IMR-90 (cell line): Measurements from ENCODE around the gene CLIC5. TPM values are rescaled to one million over a fixed set of nuclear protein-coding genes. Genes with fewer than 3 reads are reported as not detected.
A peak's percentile ranks its signal among the peaks of the same experiment; 100 is the strongest.

Experiments
- ATAC-seq: fragments of 200-7000 bp; cut with Tn5 transposase; 2 replicates; pipeline ENCODE4 v1.9.1; 2020; ENCODE audit warnings: low read depth, mild to moderate bottlenecking, moderate library complexity
- BruUV-seq: library from RNA; stranded (reverse); fragments of 400-500 nt; replicated peaks from 2 replicates; lab custom pipeline; 2021; lab: Mats Ljungman, UMichigan
- CTCF ChIA-PET: fragments of 300-600 bp; formaldehyde crosslinking; extraction: SDS; loops from one replicate; lab custom pipeline; 2021; ENCODE audit warnings: antibody characterized with exemption; lab: Yijun Ruan, JAX
- POLR2A ChIA-PET: fragments of 300-600 bp; sonication (Branson Sonifier 250); formaldehyde crosslinking; loops from one replicate; lab custom pipeline; 2022; ENCODE audit warnings: antibody characterized with exemption; ENCODE audit not compliant: unreplicated experiment; lab: Charles Lee
- DNase-seq: peaks from one replicate; pipeline ENCODE4 v3.0.0; 2013
- H2AFZ ChIP-seq: replicated peaks from 2 replicates; pipeline ENCODE3; 2013; ENCODE audit warnings: low read length, mild to moderate bottlenecking; ENCODE audit not compliant: poor library complexity
- H2AK5ac ChIP-seq: 2 replicates; pipeline ENCODE4 v1.6.1; 2013; ENCODE audit warnings: low read depth, low read length, inconsistent platforms
- H2AK9ac ChIP-seq: replicated peaks from 2 replicates; pipeline ENCODE3; 2013; ENCODE audit warnings: mild to moderate bottlenecking, low read depth, low read length, moderate library complexity; ENCODE audit not compliant: poor library complexity
- H2BK120ac ChIP-seq: 2 replicates; pipeline ENCODE4 v1.6.1; 2013; ENCODE audit warnings: low read depth, low read length, inconsistent platforms
- H2BK15ac ChIP-seq: 3 replicates; pipeline ENCODE4 v1.6.1; 2013; ENCODE audit warnings: low read depth, low read length, inconsistent platforms
- H2BK20ac ChIP-seq: 2 replicates; pipeline ENCODE4 v1.6.1; 2013; ENCODE audit warnings: low read depth, mild to moderate bottlenecking, inconsistent platforms, low read length, moderate library complexity
- H2BK5ac ChIP-seq: 2 replicates; pipeline ENCODE4 v1.6.1; 2013; ENCODE audit warnings: mild to moderate bottlenecking, low read depth, low read length, inconsistent platforms; ENCODE audit not compliant: poor library complexity, severe bottlenecking
- H3K14ac ChIP-seq: replicated peaks from 2 replicates; pipeline ENCODE4 v1.6.1; 2013; ENCODE audit warnings: low read depth, low read length, inconsistent platforms
- H3K18ac ChIP-seq: 2 replicates; pipeline ENCODE4 v1.6.1; 2013; ENCODE audit warnings: low read depth, low read length, control low read depth
- H3K23ac ChIP-seq: 2 replicates; pipeline ENCODE4 v1.6.1; 2013; ENCODE audit warnings: low read depth, low read length, inconsistent platforms
- H3K27ac ChIP-seq: 2 replicates; pipeline ENCODE4 v1.5.1; 2013; ENCODE audit warnings: mild to moderate bottlenecking, control low read depth, low read length; ENCODE audit not compliant: insufficient read depth
- H3K27me3 ChIP-seq: 2 replicates; pipeline ENCODE4 v1.6.1; 2013; ENCODE audit warnings: low read length; ENCODE audit not compliant: control insufficient read depth, insufficient read depth
- H3K36me3 ChIP-seq: 2 replicates; pipeline ENCODE4 v1.6.1; 2013; ENCODE audit warnings: low read length, mixed read lengths; ENCODE audit not compliant: control insufficient read depth, insufficient read depth
- H3K4ac ChIP-seq: 2 replicates; pipeline ENCODE4 v1.6.1; 2013; ENCODE audit warnings: low read depth, low read length, inconsistent platforms
- H3K4me1 ChIP-seq: 2 replicates; pipeline ENCODE4 v1.6.1; 2013; ENCODE audit warnings: low read length, mixed read lengths; ENCODE audit not compliant: control insufficient read depth, insufficient read depth
- H3K4me2 ChIP-seq: 2 replicates; pipeline ENCODE4 v1.6.1; 2013; ENCODE audit warnings: low read depth, mild to moderate bottlenecking, control low read depth, low read length, moderate library complexity
- H3K4me3 ChIP-seq: 2 replicates; pipeline ENCODE4 v1.5.1; 2013; ENCODE audit warnings: low read depth, mild to moderate bottlenecking, control low read depth, low read length, moderate library complexity; ENCODE audit not compliant: insufficient read depth
- H3K56ac ChIP-seq: 2 replicates; pipeline ENCODE4 v1.6.1; 2013; ENCODE audit warnings: low read length, inconsistent platforms; ENCODE audit not compliant: insufficient read depth; ENCODE audit errors: extremely low read depth
- H3K79me1 ChIP-seq, 2 experiments: 2 replicates each; pipeline ENCODE4 v1.6.1; 2013; ENCODE audit warnings: low read length in 2 of 2, inconsistent platforms in 1 of 2, low read depth in 1 of 2
- H3K9ac ChIP-seq: 2 replicates; pipeline ENCODE4 v1.6.1; 2013; ENCODE audit warnings: low read depth, low read length, control low read depth
- H3K9me1 ChIP-seq: 2 replicates; pipeline ENCODE4 v1.6.1; 2013; ENCODE audit warnings: low read length, inconsistent platforms; ENCODE audit not compliant: insufficient read depth
- H3K9me3 ChIP-seq: 2 replicates; pipeline ENCODE4 v1.6.1; 2013; ENCODE audit warnings: low read length; ENCODE audit not compliant: control insufficient read depth, insufficient read depth
- H4K20me1 ChIP-seq: 2 replicates; pipeline ENCODE4 v1.6.1; 2013; ENCODE audit warnings: low read length, inconsistent platforms; ENCODE audit not compliant: insufficient read depth
- H4K5ac ChIP-seq: 2 replicates; pipeline ENCODE4 v1.6.1; 2013; ENCODE audit warnings: mild to moderate bottlenecking, low read depth, low read length, control low read depth
- H4K8ac ChIP-seq, 2 experiments: 2 replicates each; pipeline ENCODE4 v1.6.1; 2013; ENCODE audit warnings: low read depth in 2 of 2, low read length in 2 of 2, control low read depth in 1 of 2, inconsistent platforms in 1 of 2
- H4K91ac ChIP-seq: 2 replicates; pipeline ENCODE4 v1.6.1; 2013; ENCODE audit warnings: low read depth, low read length, inconsistent platforms; ENCODE audit not compliant: insufficient read depth
- FOS ChIP-seq: fragments of 150-350 bp; IDR thresholded peaks from 2 replicates; pipeline ENCODE4 v1.6.1; 2016; ENCODE audit warnings: low read depth, low read length
- WGBS, 2 experiments: methylation state at CpG; one replicate each; pipeline versions ENCODE4 v1.1.5 to v1.1.7; 2013; ENCODE audit warnings: missing lambda C conversion rate in 2 of 2; ENCODE audit not compliant: insufficient read length in 1 of 2; ENCODE audit errors: extremely low coverage in 2 of 2; 5-methylcytosine and 5-hydroxymethylcytosine counted together
- dilution Hi-C: fragments of 300-500 bp; cut with HindIII; formaldehyde crosslinking; loops from one replicate; pipeline ENCODE4 v1.14.3; 2018; ENCODE audit warnings: low sequenced_read_pairs; ENCODE audit not compliant: unreplicated experiment
- in situ Hi-C: fragments of 300-500 bp; cut with MboI; formaldehyde crosslinking; loops from 3 replicates; pipeline ENCODE4 v1.14.3; 2019; ENCODE audit warnings: low sequenced_read_pairs, inconsistent platforms, mixed read lengths
- intact Hi-C: fragments of 100-400 bp; cut with micrococcal nuclease; formaldehyde crosslinking; loops from 2 replicates; pipeline ENCODE4 v1.10.0; 2022
- polyA plus RNA-seq, 3 experiments: library from polyadenylated mRNA; depleted of rRNA; stranded (reverse); fragments of >200 nt; gene quantifications; 2 replicates each; pipeline ENCODE4 v1.2.3, GENCODE V29; 2012; ENCODE audit warnings: low replicate concordance in 1 of 3
- total RNA-seq: library from RNA; depleted of rRNA; stranded (reverse); fragments of >200 nt; gene quantifications from 2 replicates; pipeline ENCODE4 v1.2.3, GENCODE V29; 2012
- TF ChIP-seq, protein P1 (sequence below): fragments of 150-350 bp; IDR thresholded peaks from 2 replicates; pipeline ENCODE4 v1.6.1; 2017; ENCODE audit warnings: mild to moderate bottlenecking, antibody characterized with exemption, low read length, low read depth

Gene CLIC5
- total and polyA plus RNA-seq, 2 of the 4 experiments (the other 2 are of a cell fraction) = not detected

DNA sequence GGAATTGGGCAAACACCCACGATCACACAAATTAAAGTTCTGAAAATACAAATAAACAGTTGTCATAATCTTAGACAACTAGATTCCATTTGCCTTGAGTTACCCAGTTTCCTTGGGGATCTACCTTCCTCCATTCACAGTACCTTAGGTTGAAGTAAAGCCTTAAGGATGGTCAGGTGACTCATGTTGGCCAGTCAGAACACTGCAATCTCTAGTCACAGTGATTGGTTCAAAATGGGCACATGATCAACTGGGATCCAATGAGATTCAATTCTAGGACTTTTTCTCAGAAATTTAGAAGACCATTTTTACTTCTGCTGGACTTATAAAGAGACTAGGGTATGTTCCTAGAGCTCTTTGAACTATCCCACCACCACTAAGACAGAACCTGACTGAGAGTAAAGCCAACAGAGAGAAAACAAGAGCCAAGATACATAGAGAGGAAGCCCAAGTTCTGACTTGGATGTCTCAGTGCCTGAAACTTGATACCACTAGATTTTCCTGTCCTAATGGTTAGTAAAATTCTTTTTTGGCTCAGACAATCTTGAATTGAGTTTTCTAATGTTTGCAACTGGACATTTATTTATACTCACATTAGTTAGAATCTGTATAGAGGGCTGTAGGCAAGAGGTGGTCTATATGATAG is 8.6 kb upstream of the CLIC5 start:
- intact Hi-C loops = no loop called here
- Histone ChIP-seq H2AK5ac (no peak overlapping the region), H2AK9ac (no peak overlapping the region), H3K4ac (no peak overlapping the region), H3K9ac (no peak overlapping the region), H3K4me2 (no peak overlapping the region), H2AFZ (no peak overlapping the region), H3K27me3 (no peaks in the 10 kb centered on the region), H3K18ac (no peak overlapping the region), H4K8ac (no peak overlapping the region), H2BK15ac (no peak overlapping the region), H3K4me3 (no peak overlapping the region), H3K9me3 (no peaks in the 10 kb centered on the region), H3K4me1 (no peaks in the 10 kb centered on the region), H3K79me1 (no peaks in the 10 kb centered on the region), H3K56ac (no peak overlapping the region), H2BK5ac (no peak overlapping the region), H2BK20ac (no peak overlapping the region), H4K20me1 (no peaks in the 10 kb centered on the region), H3K27ac (no peak overlapping the region), H3K14ac (no peak overlapping the region), H3K36me3 (no peaks in the 10 kb centered on the region), H2BK120ac (no peak overlapping the region), H4K91ac (no peak overlapping the region), H3K23ac (no peak overlapping the region), H3K9me1 (no peaks in the 10 kb centered on the region), H4K5ac (no peak overlapping the region)
- CTCF ChIA-PET = no interaction called here
- in situ Hi-C loops = no loop called here
- DNase-seq = no peak
- POLR2A ChIA-PET = no interaction called here
- no peak for ATAC-seq
- dilution Hi-C loops = no loop called here
- no CpG with 5 or more reads among the region's 1 CpG for WGBS, 2 experiments
- no peak for TF ChIP-seq FOS
- TF ChIP-seq, protein P1, sequence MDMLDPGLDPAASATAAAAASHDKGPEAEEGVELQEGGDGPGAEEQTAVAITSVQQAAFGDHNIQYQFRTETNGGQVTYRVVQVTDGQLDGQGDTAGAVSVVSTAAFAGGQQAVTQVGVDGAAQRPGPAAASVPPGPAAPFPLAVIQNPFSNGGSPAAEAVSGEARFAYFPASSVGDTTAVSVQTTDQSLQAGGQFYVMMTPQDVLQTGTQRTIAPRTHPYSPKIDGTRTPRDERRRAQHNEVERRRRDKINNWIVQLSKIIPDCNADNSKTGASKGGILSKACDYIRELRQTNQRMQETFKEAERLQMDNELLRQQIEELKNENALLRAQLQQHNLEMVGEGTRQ = peak; percentile 47; the same call in 1 of the 2 replicates
- no TSS peak for BruUV-seq
